Measurements from ENCODE around the gene PEMT. TPM values are rescaled to one million over a fixed set of nuclear protein-coding genes. Genes with fewer than 3 reads are reported as not detected.

PEMT gene
- total and polyA plus RNA-seq, 9 donors = 6.6 to 62.8 (median 32.5) TPM

DNA sequence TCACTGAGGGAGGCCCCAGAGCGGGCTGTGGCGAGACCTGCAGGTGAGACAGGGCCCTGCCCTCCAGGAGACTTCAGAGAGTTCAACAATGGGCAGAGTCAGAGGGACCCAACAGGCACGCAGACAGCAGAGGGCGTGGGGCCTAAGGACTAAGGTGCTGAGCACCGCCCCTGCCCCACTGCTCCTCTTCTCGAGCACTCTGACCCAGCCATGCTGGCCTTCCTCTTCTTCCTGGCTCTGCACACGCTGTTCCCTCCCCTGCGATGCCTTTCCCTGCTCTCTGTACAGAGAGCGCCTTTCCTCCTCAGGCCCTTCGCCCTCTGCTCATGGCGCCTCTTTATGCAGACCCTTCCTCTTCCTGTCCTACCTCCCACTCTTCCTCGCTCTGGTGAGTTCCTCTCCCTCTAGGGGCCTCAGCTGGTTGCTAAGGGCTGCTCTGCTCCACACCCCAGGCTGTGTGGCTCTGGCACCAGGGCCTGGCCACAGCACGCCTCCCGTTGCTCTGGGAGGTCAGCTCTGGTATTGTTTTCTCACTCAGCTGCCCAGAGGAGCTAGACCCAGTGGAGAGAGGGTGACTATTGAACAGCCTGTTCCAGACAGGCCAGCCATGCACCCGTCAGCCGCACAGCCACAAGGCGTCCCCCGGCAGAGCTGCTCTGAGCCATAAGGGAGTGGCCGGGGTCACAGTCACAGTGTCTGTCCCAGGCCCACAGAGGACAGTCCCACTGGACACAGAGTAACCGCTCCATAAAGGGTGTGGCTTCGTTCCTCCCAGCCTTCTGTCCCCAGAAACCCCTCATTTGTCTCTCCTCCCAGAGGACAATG, 81.7 kb downstream of the PEMT start:
- no peak for TF ChIP-seq POLR2A (IDR thresholded peaks at IDR 0.05)
- no peak for TF ChIP-seq CTCF (IDR thresholded peaks at IDR 0.05)
- TF ChIP-seq EP300 (IDR thresholded peaks at IDR 0.05) = no peak
- Histone ChIP-seq H3K9me3 (no peaks in the 10 kb centered on the region), H3K27ac (no peak overlapping the region), H3K4me3 (no peak overlapping the region), H3K27me3 (no peaks in the 10 kb centered on the region), H3K4me1 (ENCODE audit: insufficient read depth) (no peaks in the 10 kb centered on the region), H3K36me3 (no peaks in the 10 kb centered on the region)
- DNase-seq = no peak
- 94 to 95% (median 95%) methylated on average over 21 of the region's 21 CpGs for WGBS, 3 donors
- intact Hi-C loops (cut with DNase I) = loop anchor here in 1 of 4 donors (10.0 kb wide), 1 partner anchor 105 kb away; no protein-coding TSS in a partner anchor

DNA sequence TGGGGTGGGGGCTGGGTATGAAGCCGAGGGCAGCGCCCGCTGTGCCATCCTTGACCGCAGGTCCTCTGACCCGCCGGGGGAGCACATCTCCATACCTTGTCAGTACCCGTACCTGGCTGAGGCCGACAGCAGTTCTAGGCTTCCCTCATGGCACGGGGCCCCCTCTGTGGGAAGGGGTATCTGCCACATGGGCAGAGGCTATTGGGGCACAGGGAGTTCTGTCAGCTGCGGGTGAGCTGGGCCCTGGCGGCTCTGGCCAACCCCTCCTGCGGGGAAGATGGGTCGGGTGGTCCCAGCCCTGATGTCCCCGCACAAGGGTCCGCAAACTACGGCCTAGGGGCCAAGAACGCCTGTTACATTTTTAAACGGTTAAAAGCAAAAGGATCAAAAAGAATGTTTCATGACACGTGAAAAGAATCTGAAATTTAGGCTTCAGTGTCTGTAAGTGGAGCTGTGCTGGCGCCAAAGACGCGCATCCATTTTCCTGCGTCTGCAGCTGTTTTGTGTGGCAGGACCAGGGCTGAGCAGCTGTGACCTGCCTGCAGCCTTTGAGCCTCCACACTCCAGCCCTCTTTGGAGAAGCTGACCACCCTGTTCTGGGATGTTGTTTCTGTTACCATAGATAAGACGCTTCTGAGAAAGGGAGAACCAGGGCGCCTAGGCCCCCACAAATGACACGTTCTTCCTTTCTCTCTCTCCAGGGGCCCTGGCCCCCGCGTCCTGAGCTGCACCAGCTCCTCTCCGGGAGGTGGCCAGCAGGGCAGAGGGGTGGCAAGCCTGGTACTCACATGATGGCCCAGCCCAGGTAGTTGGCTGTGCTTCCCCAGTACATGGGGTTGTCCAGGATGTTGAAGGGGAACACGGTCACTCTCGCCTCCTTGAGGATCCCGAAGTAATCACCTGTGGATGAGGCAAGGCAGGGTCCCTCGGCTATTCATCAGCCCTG, 82.6 kb downstream of the PEMT start:
- Histone ChIP-seq H3K27me3 (no peaks in the 10 kb centered on the region), H3K27ac (no peak overlapping the region), H3K9me3 (no peaks in the 10 kb centered on the region), H3K4me1 (ENCODE audit: insufficient read depth) (no peaks in the 10 kb centered on the region), H3K4me3 (no peak overlapping the region), H3K36me3 (no peaks in the 10 kb centered on the region)
- WGBS, 3 donors = 82 to 88% (median 86%) methylated on average over 32 to 33 of the region's 33 CpGs
- TF ChIP-seq CTCF (IDR thresholded peaks at IDR 0.05) (no peak), POLR2A (IDR thresholded peaks at IDR 0.05) (no peak), EP300 (IDR thresholded peaks at IDR 0.05) (no peak)
- intact Hi-C loops (cut with DNase I) = loop anchor here in 1 of 4 donors (10.0 kb wide), 1 partner anchor 106 kb away; no protein-coding TSS in a partner anchor
- DNase-seq = peak in 1 of 5 donors; percentile 34

DNA sequence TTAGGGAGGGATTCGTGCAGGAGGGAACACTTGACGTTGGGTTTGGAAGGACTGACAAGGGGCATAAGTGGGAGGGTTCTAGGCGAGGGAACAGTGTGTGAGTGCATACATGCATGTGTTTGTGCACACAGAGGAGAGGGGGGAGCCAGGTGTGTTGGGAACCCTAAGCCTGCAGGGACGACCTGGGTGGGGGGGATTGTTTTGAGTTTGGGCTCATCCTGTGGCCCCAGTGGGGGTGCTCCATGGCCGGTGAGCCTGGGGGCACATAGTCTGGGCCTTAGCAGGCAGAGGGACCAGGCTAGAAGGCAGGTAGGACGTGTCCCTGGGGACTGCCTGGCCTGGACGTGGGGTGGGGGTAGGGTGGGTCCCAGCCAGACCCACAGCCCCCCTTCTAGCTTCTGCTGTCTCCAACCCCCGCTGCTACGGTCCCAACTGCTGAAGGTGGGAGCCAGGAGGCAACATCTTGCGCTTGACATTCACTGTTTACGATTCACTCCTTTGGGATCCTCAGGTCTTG, 83.4 kb downstream of the PEMT start:
- TF ChIP-seq CTCF (IDR thresholded peaks at IDR 0.05) (no peak), EP300 (IDR thresholded peaks at IDR 0.05) (no peak), POLR2A (IDR thresholded peaks at IDR 0.05) (no peak)
- H3K27me3 ChIP-seq = no peaks in the 10 kb centered on the region
- H3K36me3 ChIP-seq = no peaks in the 10 kb centered on the region
- H3K4me1 ChIP-seq (ENCODE audit: insufficient read depth) = no peaks in the 10 kb centered on the region
- H3K4me3 ChIP-seq = no peak overlapping the region
- 89 to 91% (median 91%) methylated on average over 10 to 11 of the region's 11 CpGs for WGBS, 3 donors
- DNase-seq = no peak
- intact Hi-C loops (cut with DNase I) = loop anchor here in 1 of 4 donors (10.0 kb wide), 1 partner anchor 107 kb away; no protein-coding TSS in a partner anchor
- H3K27ac ChIP-seq = no peak overlapping the region
- no peaks in the 10 kb centered on the region for H3K9me3 ChIP-seq

- H3K36me3 ChIP-seq = no peaks in the 10 kb centered on the region
- no peaks in the 10 kb centered on the region for H3K9me3 ChIP-seq
- H3K27ac ChIP-seq = no peak overlapping the region
- H3K4me1 ChIP-seq (ENCODE audit: insufficient read depth) = no peaks in the 10 kb centered on the region
- intact Hi-C loops (cut with DNase I) = loop anchor here in 1 of 4 donors (10.0 kb wide), 1 partner anchor 107 kb away; no protein-coding TSS in a partner anchor
- WGBS, 3 donors = 86 to 88% (median 87%) methylated on average over 11 to 16 of the region's 16 CpGs
- DNase-seq = peak in 1 of 5 donors; percentile 33
- H3K27me3 ChIP-seq = no peaks in the 10 kb centered on the region
- no peak overlapping the region for H3K4me3 ChIP-seq
- no peak for TF ChIP-seq POLR2A (IDR thresholded peaks at IDR 0.05)
- TF ChIP-seq EP300 (IDR thresholded peaks at IDR 0.05) = no peak
- TF ChIP-seq CTCF (IDR thresholded peaks at IDR 0.05) = no peak
These were observed 84.0 kb downstream of the PEMT start for GRCh38 chr17:17507465-17508011.
